HG03442 (cell line): Measurements from ENCODE around the gene ZFYVE19.

Experiments used
- ATAC-seq: cut with Tn5 transposase; IDR thresholded peaks from one replicate; pipeline ENCODE4 v1.9.1; 2021; ENCODE audit warnings: mild to moderate bottlenecking, moderate library complexity; ENCODE audit not compliant: unreplicated experiment

Gene ZFYVE19

GRCh38 chr15:40775740-40776536 is 31.0 kb upstream of the ZFYVE19 start:
- no peak for ATAC-seq

- ATAC-seq = no peak
Observed at GRCh38 chr15:40776537-40777141, 30.2 kb upstream of the ZFYVE19 start.

DNA sequence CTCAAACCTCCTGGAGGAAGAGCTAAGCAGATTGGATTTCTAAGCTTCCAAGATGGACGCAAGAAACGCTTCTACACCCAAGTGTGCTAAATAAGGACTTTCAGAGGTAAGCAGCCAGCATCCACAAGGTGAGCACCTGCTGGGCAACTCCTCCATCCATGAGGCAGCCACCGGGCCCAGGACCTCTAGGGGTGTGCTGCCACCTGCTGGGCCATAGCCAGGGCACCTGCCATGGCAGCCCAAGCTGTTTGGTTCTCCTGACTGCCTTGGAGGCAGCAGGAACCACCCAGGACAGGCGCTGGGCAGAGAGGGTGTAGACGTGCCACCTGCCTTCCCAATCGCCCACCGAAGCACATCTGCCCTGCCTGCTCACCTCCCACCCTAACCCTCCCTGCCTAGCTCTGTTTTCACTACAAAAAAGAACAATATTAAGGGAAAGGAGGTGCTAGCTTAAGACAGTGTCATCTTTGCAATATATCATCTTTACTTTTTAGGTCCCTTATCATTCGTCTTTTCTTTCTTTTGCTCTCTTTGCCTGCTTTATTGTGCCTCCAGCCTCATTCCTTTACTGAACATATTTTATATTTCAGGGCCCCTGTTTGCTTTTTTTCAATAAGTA is 24.2 kb upstream of the ZFYVE19 start:
- no peak for ATAC-seq

DNA sequence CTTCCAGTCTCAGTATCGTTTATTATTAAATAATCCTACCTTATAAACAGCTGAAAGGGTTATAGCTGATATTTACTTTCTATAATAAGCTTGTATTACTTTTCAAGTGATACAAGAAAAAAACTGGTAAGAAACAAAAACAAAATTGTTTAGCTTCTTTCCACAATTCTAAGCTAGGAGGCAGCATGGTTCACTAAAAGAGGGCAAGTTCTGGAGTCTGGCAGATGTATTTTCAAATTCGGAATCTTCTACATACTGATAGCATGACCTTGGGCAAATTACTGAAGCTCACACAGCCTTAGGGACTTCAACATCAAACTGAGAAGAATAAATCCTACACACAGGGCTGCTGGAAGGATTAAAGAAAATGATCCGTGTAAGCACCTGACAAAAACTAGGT is 21.7 kb upstream of the ZFYVE19 start:
- no peak for ATAC-seq

- no peak for ATAC-seq
Observed at GRCh38 chr15:40785814-40786213, 21.1 kb upstream of the ZFYVE19 start.

GRCh38 chr15:40787344-40787841 is 19.5 kb upstream of the ZFYVE19 start:
- ATAC-seq = no peak

DNA sequence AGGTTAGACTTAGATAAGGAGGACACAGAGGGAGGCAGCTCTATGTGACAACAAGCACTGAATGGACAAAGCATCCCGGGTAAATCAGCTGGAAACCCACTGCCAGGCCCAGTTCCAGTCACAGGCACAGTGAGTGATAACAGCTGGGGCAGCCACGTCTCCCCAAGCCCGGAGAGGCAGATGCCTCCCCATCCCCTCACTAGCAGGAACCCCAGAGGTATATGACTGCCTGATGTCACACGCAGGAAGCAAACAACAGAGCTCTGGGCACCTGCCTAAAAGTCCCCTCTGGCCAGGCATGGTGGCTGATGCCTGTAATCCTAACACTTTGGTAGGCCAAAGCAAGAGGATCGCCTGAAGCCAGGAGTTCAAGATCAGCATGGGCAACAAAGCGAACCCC is 18.9 kb upstream of the ZFYVE19 start:
- no peak for ATAC-seq

GRCh38 chr15:40789119-40789518 is 17.8 kb upstream of the ZFYVE19 start:
- no peak for ATAC-seq

DNA sequence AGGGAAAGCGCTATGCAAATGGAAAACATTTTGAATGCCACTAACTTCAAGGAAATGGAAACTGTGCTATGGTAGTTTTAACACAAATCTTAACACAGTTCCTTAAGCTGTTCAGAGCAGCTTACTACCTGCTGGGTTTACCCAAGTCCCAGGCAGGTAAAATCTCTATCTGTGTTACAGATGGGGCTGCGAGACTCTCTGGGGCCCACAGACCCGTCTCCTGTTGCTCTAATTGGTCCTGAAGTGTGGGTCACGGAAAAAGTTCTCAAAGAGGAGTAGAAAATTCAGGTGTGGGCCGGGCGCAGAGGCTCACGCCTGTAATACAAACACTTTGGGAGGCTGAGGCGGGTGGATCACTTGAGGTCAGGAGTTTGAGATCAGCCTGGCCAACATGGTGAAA is 16.9 kb upstream of the ZFYVE19 start:
- ATAC-seq = no peak

DNA sequence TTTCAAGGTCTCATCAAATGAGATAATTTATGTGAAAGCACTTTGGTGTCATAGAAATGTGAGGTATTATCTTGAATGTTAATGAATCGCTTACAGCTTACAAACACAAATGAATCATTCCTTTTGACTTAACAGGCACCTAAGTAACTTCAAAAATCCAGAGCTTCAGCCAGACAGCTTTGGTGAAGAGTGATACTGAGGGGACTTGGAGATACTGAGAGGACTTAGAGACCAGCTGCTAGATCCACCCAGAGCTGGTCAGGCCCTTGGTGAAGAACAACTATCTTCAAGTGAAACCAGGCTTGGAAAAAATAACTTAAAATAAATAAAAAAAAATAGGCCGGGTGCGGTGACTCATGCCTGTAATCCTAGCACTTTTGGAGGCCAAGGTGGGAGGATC is 16.2 kb upstream of the ZFYVE19 start:
- no peak for ATAC-seq

- no peak for ATAC-seq
Observed at GRCh38 chr15:40792394-40792793, 14.5 kb upstream of the ZFYVE19 start.

DNA sequence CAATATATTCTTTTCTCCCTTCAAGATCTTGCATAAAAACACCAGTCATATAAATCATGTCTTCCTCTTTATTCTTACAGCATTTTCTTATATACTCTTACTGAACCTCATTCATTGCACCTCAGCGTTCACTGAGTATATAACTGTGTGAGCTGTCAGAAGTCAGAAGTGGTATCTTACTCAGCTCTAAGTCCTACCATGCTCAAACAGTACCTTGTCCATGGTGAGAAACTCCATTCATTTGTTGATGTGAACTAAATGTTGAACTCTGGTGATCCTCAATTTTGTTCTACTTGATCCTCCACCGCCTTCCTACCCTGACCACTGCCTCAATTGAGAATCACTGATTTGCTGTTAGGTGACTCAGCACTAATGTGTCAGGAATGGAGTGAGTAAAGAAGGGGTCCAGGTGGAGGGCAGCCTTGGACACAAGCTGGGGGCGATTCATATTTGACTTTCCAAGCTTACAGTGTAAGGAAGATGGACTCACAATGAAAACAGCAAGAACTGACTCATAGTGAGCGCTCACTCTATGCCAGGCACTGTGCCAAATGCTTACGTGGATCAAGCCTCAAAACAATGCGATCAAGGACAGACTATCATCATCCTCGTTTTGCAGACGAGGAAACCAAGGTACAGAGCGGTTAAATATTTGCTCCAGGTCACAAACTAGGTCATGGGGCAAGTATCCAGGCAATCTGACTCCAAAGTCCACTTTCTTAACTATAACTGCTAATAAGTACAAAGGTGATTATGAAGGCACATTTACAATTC is 13.5 kb upstream of the ZFYVE19 start:
- no peak for ATAC-seq

GRCh38 chr15:40796041-40796440 is 10.8 kb upstream of the ZFYVE19 start:
- no peak for ATAC-seq

DNA sequence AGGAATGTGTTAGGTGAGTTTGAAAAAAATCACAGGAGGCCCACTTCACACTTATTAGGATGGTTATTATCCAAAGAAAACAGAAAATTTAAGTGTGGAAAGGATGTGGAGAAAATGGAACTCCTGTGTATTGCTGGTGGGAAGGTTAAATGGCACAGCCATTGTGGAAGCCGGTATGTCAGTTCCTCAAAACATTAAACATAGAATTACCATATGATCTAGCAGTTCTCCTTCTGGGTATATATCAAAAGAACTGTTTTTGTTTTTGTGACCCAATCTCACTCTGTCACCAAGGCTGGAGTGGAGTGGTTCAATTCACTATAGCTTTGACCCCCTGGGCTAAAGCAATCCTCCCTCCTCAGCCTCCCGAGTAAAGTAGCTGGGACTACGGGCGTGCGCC is 10.4 kb upstream of the ZFYVE19 start:
- ATAC-seq = no peak

DNA sequence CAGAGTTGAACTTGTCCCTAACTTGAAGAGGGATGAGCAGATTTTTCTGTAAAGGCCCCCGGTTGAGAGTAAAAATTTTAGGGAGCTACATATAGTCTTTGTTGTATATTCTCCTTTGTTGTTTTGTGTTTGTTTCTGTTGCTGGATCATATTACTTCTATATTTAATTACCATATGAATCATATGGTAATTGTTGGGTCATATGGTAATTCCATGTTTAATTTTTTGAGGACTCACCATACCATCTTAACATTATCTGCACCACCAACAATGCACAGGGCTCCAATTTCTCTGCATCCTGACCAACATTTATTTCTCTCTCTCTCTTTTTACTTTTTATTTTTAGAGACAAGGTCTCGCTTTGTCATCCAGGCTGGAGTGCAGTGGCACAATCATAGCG is 7.4 kb upstream of the ZFYVE19 start:
- no peak for ATAC-seq

DNA sequence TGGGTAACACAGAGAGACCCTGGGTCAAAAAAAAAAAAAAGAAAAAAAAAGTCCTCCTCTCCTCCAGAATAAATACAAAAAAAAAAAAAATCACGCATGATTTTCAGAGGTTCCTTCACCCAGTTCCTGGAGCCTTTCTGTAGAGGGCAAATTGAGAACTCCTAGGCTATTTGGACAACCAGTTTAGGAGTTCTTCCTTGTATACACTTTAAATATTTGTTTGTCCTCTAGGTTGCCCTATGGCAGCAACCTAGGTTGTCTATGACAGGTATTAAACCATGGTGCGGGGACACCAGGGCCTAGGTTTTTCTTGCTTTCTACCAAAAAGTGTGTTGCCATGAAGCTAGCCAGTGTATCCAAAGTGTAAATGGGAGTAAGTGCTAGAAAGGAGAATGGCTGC is 3.8 kb upstream of the ZFYVE19 start:
- ATAC-seq = no peak

- ATAC-seq = no peak
Observed at GRCh38 chr15:40803688-40804087, 3.2 kb upstream of the ZFYVE19 start.

GRCh38 chr15:40806672-40807027 is 239 bp upstream of the ZFYVE19 start:
- no peak for ATAC-seq

DNA sequence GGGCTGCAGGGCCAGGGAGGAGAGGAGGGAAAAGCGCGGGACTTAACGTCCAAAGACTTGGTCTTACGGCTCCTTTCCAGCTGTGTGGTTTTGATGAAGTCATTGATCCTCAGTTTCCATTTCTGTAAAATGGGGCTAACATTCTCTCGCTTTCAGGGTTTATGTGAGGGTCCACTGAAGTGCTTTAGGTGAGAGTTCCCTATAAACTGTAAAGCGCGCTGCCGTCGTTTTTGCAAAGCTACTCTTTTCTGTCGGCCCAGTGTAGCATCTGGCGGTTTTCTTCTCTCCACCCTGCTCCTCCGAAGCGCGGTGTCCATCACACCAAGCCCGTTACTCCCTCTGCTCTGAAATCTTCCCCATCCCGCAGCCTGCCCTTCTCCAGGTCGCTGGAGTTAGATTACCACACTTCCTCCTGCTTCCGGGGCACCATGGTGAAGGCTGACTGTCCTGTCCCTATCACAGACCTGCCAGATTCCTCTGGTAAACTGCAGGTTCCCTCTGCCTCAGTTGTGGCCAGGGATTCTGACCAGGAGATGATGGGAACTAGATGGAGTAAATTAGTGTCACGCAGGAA is 1.1 kb downstream of the ZFYVE19 start:
- ATAC-seq = no peak

GRCh38 chr15:40808861-40809450 is 2.1 kb downstream of the ZFYVE19 start:
- ATAC-seq = no peak
